NCI-H2196 treated with DMSO at 0.1 percent for 48 hours (cell line): ENCODE data around the gene EXOC6.

Source experiments
- DNase-seq: peaks from one replicate; lab custom pipeline; 2025; ENCODE audit not compliant: unreplicated experiment; lab: John Stamatoyannopoulos, UW

EXOC6 gene

DNA sequence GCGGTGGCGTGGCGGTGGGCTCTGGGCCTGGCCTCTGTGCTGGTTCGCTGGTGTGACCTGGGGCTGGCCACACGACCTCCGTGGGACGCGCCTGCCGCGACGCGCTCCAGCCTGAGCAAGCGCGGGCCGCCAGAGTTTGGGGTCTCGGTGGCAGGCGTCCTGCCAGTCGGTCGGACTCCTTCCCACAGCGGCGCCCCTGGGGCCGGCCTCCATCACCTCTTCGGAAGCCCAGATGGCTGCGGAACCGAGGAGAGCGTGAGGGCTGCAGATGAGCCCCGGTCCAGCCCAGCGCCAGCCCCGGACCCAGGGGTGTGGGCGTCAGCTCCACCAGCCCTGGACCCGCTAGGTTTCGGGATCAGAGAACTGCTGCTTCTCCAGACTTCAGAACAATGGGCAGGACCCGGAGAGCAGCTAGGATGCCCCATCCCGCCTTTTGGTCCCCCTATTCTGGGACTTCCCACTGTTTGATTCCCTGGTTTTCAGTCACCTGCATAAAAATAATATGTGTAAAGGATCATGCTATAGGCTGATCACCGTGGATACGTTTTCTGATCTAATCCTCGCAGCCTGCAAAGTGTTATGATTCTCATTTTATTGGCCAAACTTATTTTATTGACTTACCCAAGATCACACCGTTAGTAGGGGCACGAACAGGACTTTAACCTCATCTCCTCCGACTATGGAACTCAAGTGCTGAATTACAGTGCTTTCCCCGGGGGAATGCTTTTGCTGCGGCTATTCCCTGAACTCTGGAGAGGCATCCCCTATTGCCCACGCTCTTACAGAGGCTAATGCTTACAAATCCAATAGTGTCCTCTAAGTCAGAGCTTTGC lies 215.0 kb downstream of the EXOC6 start:
- DNase-seq = no peak

DNA sequence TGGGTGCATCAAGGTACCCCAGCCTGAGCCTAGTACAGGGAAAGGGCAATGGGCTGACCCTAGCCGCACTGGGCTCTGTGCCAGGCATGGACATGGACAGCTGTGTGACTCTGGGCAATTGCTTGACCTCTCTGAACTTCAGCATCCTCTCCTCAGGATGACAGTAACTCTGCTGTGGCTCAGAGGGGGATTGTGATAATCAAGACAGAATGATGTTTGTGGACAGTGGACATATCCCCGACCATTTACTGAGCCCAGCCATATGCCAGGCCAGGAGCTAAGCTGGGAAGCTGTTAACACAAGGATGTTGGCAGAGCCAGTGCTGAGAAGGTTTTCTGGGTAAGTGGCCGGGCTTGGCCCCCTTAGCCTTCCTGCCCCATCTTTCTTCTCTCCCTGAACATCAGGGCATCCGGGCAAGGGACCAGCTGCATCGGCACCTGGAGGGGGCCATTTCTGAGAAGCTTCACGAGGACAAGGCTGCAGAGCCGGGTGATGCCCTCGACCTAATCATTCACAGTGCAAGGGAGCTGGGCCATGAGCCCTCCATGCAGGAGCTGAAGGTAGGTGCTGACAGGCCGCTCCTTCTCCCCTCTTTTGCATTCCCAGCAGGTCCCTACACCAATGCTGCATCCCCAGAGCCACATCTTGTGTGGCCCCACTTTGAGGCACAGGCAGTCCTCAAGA lies 215.8 kb downstream of the EXOC6 start:
- no peak for DNase-seq

DNA sequence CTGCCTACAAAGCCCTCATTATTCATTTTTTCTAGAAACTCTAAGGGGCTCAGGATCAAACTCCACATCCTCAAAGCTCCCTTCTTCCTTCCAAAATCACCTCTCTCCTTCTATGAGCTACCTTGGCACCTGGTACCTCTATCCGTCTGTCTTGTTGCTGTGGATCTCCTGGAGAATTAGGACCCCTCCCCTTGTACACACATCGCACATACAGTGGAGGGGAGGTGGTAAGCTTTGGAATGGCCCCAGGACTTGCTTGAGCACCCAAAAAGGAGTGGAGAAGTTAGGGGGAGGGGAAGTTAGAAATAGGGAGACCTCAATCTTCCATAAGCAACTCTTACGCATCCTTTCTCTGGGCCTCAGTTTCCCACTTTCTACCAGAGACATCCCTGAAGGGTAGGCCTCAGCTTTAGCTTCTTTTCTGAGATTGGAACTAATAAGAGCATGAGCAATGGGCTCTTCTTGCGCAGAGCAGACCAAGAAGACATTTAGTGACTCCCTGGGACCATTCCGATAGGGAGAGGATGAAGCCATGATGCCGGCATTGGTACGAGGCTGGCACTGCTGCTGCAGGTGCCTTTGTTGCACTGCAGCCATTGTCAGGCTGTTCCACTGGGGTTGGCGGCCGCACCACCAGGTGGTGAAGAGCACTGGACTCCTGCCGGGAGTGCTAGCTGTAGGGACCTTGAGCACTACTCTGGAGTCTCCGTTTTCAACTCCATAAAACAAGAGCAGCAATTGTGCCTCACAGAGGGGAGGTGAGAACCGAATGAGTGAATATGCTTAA lies 216.7 kb downstream of the EXOC6 start:
- DNase-seq = no peak

GRCh38 chr10:93065675-93066543 lies 217.6 kb downstream of the EXOC6 start:
- no peak for DNase-seq

DNA sequence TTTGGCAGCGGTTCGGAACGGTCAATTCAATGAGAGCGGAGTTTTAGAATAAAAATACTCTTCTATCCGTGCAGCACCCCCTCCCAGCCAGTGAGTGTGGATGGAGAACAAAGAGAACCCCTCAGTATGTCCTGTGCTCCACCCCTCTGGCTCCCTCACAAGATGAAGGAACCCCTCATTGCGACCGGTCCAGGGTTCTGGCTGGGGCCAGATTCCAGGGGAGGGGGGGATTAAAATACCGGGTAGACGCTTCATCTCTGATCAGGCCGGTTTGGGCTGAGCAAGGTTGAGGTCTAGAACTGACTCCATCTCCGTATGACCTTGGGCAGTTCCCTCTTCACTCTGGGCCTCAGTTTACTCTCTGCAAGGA lies 218.2 kb downstream of the EXOC6 start:
- DNase-seq = no peak

DNA sequence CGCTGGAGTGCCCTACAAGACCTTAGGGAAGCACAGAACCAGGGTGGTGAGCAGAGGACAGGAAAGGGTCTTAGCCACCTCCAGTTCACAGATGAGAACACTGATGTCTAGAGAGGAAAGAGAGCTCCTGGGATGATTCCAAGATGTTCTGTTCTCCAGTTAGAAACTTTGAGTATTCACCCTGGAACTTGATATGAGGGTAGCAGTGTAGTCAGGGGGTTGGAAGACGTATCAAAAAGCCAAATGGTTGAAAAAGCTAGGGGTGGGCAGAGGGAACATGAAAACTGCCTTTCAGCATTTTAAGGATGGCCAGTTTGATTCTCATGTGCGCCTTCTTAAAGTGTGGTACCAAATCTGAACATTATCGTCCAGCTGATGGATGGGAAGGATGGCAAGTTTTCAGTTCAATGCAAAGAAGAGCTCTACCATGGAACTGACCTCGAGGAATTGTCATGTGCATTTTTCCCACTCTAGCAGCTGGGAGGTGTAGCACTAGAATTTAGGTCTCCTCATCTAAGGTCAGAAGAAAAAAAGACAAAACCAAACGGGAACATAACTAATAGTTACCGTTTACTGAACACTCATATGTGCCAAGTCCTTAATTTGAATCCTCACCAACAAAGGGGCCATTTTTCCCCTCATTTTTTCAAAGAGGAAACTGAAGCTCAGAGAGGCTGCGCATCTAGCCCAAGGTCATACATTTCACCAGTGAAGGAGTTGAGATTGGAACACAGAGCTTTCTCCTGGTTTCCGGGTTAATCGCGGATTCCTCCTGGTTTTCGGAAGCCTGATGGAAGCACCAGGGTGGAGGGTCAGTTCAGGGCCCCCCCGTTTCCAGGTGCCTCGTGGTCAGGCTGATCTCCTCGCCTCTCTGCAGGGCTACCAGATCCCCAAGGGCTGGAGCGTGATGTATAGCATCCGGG lies 219.4 kb downstream of the EXOC6 start:
- no peak for DNase-seq

DNA sequence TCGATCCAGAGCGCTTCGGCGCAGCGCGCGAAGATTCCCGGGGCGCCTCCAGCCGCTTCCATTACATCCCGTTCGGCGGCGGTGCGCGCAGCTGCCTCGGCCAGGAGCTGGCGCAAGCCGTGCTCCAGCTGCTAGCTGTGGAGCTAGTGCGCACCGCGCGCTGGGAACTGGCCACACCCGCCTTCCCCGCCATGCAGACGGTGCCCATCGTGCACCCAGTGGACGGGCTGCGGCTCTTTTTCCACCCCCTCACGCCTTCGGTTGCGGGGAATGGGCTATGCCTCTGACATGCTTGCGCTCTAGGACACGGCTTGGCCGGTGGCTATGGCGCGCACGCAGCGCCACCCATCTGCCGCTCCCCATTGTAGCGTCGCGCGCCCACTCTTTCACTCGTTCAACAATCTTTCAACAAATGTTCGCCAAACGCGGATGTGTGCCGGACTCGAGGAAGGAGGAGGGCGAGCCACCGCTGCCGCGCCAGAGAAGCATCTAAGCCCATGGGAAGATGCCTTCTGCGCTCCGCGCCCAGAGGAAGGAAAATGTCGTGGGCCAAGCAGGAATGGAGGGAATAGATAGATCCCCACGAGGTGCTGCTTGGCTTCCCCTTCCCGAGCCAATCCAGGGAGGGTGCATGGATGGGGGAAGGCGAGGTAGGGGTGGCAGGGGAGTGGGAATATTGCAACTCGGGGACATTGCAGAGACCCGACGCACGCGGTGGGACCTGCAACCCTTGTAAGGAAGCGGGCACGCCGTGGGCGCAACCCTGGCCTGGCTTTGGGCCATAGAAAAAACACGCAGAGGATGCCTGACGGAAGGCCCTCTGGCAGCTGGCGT lies 220.3 kb downstream of the EXOC6 start:
- no peak for DNase-seq

GRCh38 chr10:93069245-93069561 lies 220.9 kb downstream of the EXOC6 start:
- DNase-seq = no peak

- DNase-seq = no peak
Measured at GRCh38 chr10:93070378-93071176, 222.3 kb downstream of the EXOC6 start.

DNA sequence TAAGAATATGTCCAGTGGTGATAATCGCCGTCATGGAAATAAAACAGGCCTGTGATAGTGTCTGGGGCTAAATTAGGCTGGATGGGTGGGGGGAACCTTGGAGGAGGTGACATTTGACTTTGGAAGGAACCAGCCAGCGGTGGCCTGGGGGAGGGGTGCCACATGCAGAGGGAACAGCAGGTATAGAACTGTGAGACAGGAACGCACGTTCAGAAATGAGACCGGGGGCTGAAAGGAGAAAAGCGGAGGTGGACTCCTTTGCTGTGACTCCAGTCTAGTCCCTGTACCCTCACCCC lies 222.8 kb downstream of the EXOC6 start:
- no peak for DNase-seq

DNA sequence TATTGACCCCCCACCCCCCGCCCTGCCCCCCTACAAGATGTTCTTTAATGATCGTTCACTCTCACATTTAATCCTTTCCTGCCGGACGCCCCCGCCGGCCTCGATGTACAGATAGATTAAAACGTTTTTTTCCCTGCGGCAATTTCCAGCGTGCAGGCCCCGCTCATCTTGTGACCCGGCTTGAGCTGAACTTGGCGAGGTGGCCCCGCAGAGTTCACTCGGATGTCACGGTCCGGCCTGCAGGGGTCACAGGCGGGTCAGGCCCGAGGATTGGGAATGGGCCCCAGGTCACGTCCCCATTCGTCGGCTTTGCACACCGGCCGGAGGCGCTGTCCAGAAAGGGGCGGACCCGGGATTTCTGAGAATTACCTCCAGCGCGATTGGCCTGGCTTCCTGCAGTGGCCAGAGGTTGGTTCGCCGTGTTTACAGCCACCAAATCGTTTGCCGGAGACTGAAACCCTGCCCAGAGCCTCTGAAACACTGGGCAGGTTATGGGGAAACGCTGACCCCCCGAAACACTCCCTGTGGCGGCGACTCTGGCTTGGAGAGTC lies 223.4 kb downstream of the EXOC6 start:
- DNase-seq = no peak

DNA sequence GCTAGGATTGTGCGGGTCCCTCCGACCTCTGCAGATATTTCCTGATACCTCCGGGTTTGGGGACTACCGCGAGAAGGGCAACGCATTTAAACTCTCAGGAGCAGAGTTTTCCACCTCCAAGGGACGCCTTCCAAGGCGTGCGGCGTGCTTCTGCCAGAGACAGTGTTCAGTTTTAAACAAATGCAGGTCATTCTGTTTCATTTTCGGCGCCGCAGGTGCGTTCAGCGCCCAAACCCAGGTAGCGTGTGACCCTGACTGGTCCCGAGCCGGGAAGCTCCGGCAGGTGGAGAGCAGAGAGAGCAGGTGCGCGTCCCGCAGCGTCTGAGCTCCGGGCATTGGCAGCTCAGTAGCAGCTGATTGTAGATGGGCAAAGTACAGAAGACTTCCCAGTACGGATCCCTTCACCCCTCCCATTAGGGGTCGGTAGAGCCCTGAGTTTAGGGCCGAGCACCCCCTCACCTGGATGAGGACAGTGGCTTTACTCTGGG lies 223.9 kb downstream of the EXOC6 start:
- no peak for DNase-seq

GRCh38 chr10:93072713-93073538 lies 224.6 kb downstream of the EXOC6 start:
- DNase-seq = no peak

DNA sequence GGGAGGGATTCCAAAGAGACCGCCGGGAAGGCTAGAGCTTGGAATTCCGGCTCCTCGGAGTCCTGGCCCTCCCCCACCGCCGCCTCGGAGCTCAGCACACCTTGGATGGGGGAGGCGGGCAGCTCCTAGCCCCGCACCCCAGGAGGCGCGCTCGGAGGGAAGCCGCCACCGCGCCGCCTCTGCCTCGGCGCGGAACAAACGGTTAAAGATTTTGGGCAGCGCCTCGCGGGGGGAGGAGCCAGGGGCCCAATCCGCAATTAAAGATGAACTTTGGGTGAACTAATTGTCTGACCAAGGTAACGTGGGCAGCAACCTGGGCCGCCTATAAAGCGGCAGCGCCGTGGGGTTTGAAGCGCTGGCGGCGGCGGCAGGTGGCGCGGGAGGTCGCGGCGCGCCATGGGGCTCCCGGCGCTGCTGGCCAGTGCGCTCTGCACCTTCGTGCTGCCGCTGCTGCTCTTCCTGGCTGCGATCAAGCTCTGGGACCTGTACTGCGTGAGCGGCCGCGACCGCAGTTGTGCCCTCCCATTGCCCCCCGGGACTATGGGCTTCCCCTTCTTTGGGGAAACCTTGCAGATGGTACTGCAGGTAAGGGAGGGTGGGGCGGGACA lies 225.3 kb downstream of the EXOC6 start, which contains the start of gene CYP26A1:
Gene CYP26A1 (plus strand): TSS at position 355 of the 608 bp plus-strand sequence. CDS start 42 bp downstream, at position 397.
- no peak for DNase-seq

GRCh38 chr10:93074147-93074596 lies 225.9 kb downstream of the EXOC6 start:
- no peak for DNase-seq

GRCh38 chr10:93074597-93075368 lies 226.5 kb downstream of the EXOC6 start:
- DNase-seq = no peak
